Prostate gland (tissue), 2 donors: ENCODE data around the gene PID1.

Source experiments
- POLR2AphosphoS5 ChIP-seq: sonication (generic); formaldehyde crosslinking; IDR thresholded peaks from one replicate; pipeline ENCODE4 v1.6.1; 2017; ENCODE audit warnings: antibody characterized with exemption
- TF ChIP-seq, protein P1 (sequence below), 4 experiments: fragments of 200-600 bp in 2 of 4; fragments of 450-650 bp in 2 of 4; sonication (generic) in 2 of 4; IDR thresholded peaks; 1 replicate in 3 of 4; 2 replicates in 1 of 4; pipeline ENCODE4 v1.5.1; 2016 to 2019; ENCODE audit warnings: antibody characterized with exemption in 4 of 4, mild to moderate bottlenecking in 2 of 4, moderate library complexity in 2 of 4

DNA sequence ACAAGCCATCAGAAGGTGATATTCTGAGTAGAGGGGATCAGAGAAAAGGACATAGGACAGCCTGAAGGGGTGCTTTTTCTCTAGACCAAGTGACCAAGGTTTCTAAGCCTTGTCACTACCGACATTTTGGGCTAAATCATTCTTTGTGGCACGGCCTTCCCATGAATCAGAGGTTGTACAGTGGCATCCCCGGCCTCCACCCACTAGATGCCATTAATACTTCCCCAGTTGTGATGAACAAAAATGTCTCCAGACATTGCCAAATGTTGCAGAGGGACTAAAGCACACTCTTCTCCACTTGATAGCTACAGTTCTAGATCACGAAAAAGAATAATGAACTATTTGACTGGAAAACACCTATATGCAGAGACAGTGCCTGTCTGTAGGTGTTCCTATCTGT, 143.6 kb downstream of the PID1 start:
- TF ChIP-seq, protein P1, sequence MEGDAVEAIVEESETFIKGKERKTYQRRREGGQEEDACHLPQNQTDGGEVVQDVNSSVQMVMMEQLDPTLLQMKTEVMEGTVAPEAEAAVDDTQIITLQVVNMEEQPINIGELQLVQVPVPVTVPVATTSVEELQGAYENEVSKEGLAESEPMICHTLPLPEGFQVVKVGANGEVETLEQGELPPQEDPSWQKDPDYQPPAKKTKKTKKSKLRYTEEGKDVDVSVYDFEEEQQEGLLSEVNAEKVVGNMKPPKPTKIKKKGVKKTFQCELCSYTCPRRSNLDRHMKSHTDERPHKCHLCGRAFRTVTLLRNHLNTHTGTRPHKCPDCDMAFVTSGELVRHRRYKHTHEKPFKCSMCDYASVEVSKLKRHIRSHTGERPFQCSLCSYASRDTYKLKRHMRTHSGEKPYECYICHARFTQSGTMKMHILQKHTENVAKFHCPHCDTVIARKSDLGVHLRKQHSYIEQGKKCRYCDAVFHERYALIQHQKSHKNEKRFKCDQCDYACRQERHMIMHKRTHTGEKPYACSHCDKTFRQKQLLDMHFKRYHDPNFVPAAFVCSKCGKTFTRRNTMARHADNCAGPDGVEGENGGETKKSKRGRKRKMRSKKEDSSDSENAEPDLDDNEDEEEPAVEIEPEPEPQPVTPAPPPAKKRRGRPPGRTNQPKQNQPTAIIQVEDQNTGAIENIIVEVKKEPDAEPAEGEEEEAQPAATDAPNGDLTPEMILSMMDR (IDR thresholded peaks at IDR 0.05), result no peak
- no peak for TF ChIP-seq POLR2AphosphoS5
